Mesothelial cell of epicardium (in vitro differentiated cells): ENCODE results near the gene PLA2G2E. TPM values are rescaled to one million over a fixed set of nuclear protein-coding genes. Genes with fewer than 3 reads are reported as not detected.

Experiments
- DNase-seq, 2 experiments: peaks; one replicate each; pipeline ENCODE4 v3.0.0; 2021; ENCODE audit warnings: low spot score in 2 of 2; ENCODE audit not compliant: unreplicated experiment in 2 of 2
- H3K27ac Mint-ChIP-seq: 2 replicates; pipeline ENCODE4 v1.8.0; 2021; ENCODE audit warnings: mixed read lengths
- H3K27me3 Mint-ChIP-seq: 2 replicates; pipeline ENCODE4 v1.8.0; 2021; ENCODE audit warnings: low read depth, mixed read lengths
- H3K36me3 Mint-ChIP-seq: 2 replicates; pipeline ENCODE4 v1.8.0; 2021; ENCODE audit warnings: mixed read lengths
- H3K4me1 Mint-ChIP-seq: 2 replicates; pipeline ENCODE4 v1.8.0; 2021; ENCODE audit warnings: mixed read lengths
- H3K4me3 Mint-ChIP-seq: 2 replicates; pipeline ENCODE4 v1.8.0; 2021; ENCODE audit warnings: mild to moderate bottlenecking, moderate library complexity, mixed read lengths
- H3K9me3 Mint-ChIP-seq: 2 replicates; pipeline ENCODE4 v1.8.0; 2021; ENCODE audit warnings: mixed read lengths
- CTCF ChIP-seq: fragments of 200-600 bp; sonication (generic); IDR thresholded peaks from one replicate; pipeline ENCODE4 v1.5.0; 2021; ENCODE audit warnings: antibody characterized with exemption; ENCODE audit not compliant: unreplicated experiment
- total RNA-seq: library from RNA; stranded (reverse); gene quantifications from 3 replicates; pipeline ENCODE4 v1.2.1, GENCODE V29; 2021

The PLA2G2E gene
- total RNA-seq, 1 donor from 2014 or later, result not detected

GRCh38 chr1:19877821-19878636, 45.4 kb downstream of the PLA2G2E start:
- H3K27ac Mint-ChIP-seq, result no peak overlapping the region
- no peaks in the 10 kb centered on the region for H3K36me3 Mint-ChIP-seq

GRCh38 chr1:19877181-19877750, 46.2 kb downstream of the PLA2G2E start:
- H3K27me3 Mint-ChIP-seq, result peaks cover 6% of the 10 kb centered on the region
- no peaks in the 10 kb centered on the region for H3K36me3 Mint-ChIP-seq
- no peak for TF ChIP-seq CTCF
- DNase-seq, result no peak
- no peak overlapping the region for H3K27ac Mint-ChIP-seq
- H3K4me1 Mint-ChIP-seq, result peaks cover 5% of the 10 kb centered on the region
- H3K9me3 Mint-ChIP-seq, result no peaks in the 10 kb centered on the region
- no peak overlapping the region for H3K4me3 Mint-ChIP-seq

More at GRCh38 chr1:19877821-19878636, 45.4 kb downstream of the PLA2G2E start:
- DNase-seq, result no peak
- Mint-ChIP-seq H3K9me3 (no peaks in the 10 kb centered on the region), H3K4me3 (no peak overlapping the region), H3K27me3 (peaks cover 4% of the 10 kb centered on the region), H3K4me1 (peaks cover 9% of the 10 kb centered on the region)
- no peak for TF ChIP-seq CTCF

GRCh38 chr1:19872190-19872589, 51.2 kb downstream of the PLA2G2E start:
- Mint-ChIP-seq H3K4me3 (no peak overlapping the region), H3K4me1 (no peaks in the 10 kb centered on the region), H3K27me3 (peaks cover 9% of the 10 kb centered on the region), H3K9me3 (no peaks in the 10 kb centered on the region), H3K36me3 (no peaks in the 10 kb centered on the region), H3K27ac (no peak overlapping the region)
- no peak for DNase-seq
- no peak for TF ChIP-seq CTCF

Other genes with a start within 250 kb of the PLA2G2E start
- gene TMCO4, start 123.7 kb downstream of the PLA2G2E start, total RNA-seq, result 19.4 to 23.1 TPM (median 21.4 TPM) in 3 replicates
- not detected in 3 replicates for gene RNF186, start 108.3 kb downstream of the PLA2G2E start, total RNA-seq
- gene OTUD3, start 41.2 kb downstream of the PLA2G2E start, total RNA-seq, result 18.9 to 23.6 TPM (median 22.3 TPM) in 3 replicates
- gene PLA2G2A, start 56.0 kb upstream of the PLA2G2E start, total RNA-seq, result 3.7 to 5.0 TPM (median 4.1 TPM) in 3 replicates
- gene PLA2G5, start 146.6 kb upstream of the PLA2G2E start, total RNA-seq, result 0.25 TPM in 1 of 3 replicates, not detected in the others
- gene PLA2G2D, start 195.9 kb upstream of the PLA2G2E start, total RNA-seq, result not detected in 3 replicates
- not detected in 3 replicates for gene PLA2G2F, start 215.7 kb upstream of the PLA2G2E start, total RNA-seq